H1 (cell line): Measurements from ENCODE around the gene GNG13.

ENCODE experiments used
- CEBPB ChIP-seq: IDR thresholded peaks from 2 replicates; pipeline ENCODE4 v1.6.1; 2012; ENCODE audit warnings: low read depth, low read length
- CHD1 ChIP-seq: IDR thresholded peaks from 2 replicates; pipeline ENCODE4 v1.6.1; 2012; ENCODE audit warnings: low read depth, low read length, improper control_type of control experiment
- CREB1 ChIP-seq: IDR thresholded peaks from 2 replicates; pipeline ENCODE4 v1.6.1; 2012; ENCODE audit warnings: inconsistent platforms
- POLR2AphosphoS5 ChIP-seq: IDR thresholded peaks from 2 replicates; pipeline ENCODE4 v1.6.1; 2011; ENCODE audit warnings: low read depth, low read length
- RAD21 ChIP-seq, 2 experiments: IDR thresholded peaks in 1 of 2; conservative IDR thresholded peaks in 1 of 2; 2 replicates each; pipeline ENCODE4 v1.6.1; 2011; ENCODE audit warnings: low read depth in 2 of 2, low read length in 2 of 2, improper control_type of control experiment in 1 of 2, inconsistent platforms in 1 of 2, mild to moderate bottlenecking in 1 of 2, moderate library complexity in 1 of 2
- RXRA ChIP-seq: IDR thresholded peaks from 2 replicates; pipeline ENCODE4 v1.6.1; 2011; ENCODE audit warnings: low read depth, mild to moderate bottlenecking, low read length, moderate library complexity; ENCODE audit not compliant: insufficient read depth
- SIRT6 ChIP-seq: IDR thresholded peaks from one replicate; pipeline ENCODE4 v1.7.1; 2012; ENCODE audit warnings: low read length, inconsistent platforms
- TCF12 ChIP-seq: IDR thresholded peaks from 2 replicates; pipeline ENCODE4 v1.6.1; 2011; ENCODE audit warnings: low read depth, mild to moderate bottlenecking, low read length
- YY1 ChIP-seq: IDR thresholded peaks from 2 replicates; pipeline ENCODE4 v1.6.1; 2011; ENCODE audit warnings: low read depth, mild to moderate bottlenecking, low read length
- TF ChIP-seq, protein P1 (sequence below), 3 experiments: IDR thresholded peaks; 1 replicate in 2 of 3; 2 replicates in 1 of 3; pipeline versions ENCODE4 v1.5.1 to v1.6.1; 2011; ENCODE audit warnings: low read length in 3 of 3, mild to moderate bottlenecking in 3 of 3, inconsistent platforms in 2 of 3, low read depth in 1 of 3, moderate library complexity in 1 of 3; ENCODE audit not compliant: insufficient read depth in 1 of 3; ENCODE audit errors: control extremely low read depth in 1 of 3
- TF ChIP-seq, protein P2 (sequence below): fragments of 300-600 bp; sonication (generic); IDR thresholded peaks from 2 replicates; pipeline ENCODE4 v1.7.1; 2012; ENCODE audit warnings: low read length, moderate library complexity, mild to moderate bottlenecking, inconsistent platforms; ENCODE audit not compliant: insufficient replicate concordance

DNA sequence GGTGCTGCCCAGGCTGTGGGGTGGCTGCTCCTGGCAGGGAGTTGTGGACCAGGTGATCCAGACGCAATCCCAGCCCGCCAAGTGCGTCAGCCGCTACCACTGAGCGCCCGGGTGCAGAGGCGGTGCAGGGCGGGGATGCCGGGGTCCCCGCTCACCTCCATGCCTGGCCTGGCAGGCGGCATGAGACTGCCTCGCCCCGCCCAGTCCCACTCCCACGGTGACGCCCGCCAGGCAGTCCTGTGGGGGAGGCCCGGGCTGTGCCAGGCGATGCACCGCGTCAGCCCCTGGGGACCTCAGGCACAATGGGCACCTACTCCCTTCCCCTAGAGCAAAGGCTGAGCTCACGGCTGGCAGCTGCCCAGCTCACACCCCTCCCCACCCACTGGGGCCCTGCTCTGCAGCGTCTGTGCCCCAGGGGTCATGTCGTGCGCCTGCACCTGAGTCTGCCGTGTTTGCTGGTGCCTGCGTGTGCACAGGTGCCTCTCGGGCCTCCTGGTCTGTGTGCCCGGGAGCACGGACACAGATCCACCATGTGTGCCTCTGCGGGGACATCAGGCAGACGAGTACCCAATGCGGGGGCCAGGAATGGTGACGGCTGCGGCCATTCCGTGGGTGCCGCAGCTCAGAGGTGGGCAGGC, 17.6 kb downstream of the GNG13 start:
- no peak for TF ChIP-seq RXRA
- TF ChIP-seq POLR2AphosphoS5 = no peak
- TF ChIP-seq, protein P1, sequence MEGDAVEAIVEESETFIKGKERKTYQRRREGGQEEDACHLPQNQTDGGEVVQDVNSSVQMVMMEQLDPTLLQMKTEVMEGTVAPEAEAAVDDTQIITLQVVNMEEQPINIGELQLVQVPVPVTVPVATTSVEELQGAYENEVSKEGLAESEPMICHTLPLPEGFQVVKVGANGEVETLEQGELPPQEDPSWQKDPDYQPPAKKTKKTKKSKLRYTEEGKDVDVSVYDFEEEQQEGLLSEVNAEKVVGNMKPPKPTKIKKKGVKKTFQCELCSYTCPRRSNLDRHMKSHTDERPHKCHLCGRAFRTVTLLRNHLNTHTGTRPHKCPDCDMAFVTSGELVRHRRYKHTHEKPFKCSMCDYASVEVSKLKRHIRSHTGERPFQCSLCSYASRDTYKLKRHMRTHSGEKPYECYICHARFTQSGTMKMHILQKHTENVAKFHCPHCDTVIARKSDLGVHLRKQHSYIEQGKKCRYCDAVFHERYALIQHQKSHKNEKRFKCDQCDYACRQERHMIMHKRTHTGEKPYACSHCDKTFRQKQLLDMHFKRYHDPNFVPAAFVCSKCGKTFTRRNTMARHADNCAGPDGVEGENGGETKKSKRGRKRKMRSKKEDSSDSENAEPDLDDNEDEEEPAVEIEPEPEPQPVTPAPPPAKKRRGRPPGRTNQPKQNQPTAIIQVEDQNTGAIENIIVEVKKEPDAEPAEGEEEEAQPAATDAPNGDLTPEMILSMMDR (IDR thresholded peaks at IDR 0.05; ENCODE audit: control extremely low read depth in 1 of 3, insufficient read depth in 1 of 3, low read depth in 1 of 3, low read length in 3 of 3) = no peak
- TF ChIP-seq TCF12 = no peak
- no peak for TF ChIP-seq YY1
- TF ChIP-seq SIRT6 = no peak
- no peak for TF ChIP-seq CHD1
- TF ChIP-seq RAD21 (IDR thresholded peaks at IDR 0.05 in 1 of 2, conservative IDR thresholded peaks at IDR 0.05 in 1 of 2; ENCODE audit: low read depth in 2 of 2, low read length in 2 of 2) = no peak
- TF ChIP-seq, protein P2, sequence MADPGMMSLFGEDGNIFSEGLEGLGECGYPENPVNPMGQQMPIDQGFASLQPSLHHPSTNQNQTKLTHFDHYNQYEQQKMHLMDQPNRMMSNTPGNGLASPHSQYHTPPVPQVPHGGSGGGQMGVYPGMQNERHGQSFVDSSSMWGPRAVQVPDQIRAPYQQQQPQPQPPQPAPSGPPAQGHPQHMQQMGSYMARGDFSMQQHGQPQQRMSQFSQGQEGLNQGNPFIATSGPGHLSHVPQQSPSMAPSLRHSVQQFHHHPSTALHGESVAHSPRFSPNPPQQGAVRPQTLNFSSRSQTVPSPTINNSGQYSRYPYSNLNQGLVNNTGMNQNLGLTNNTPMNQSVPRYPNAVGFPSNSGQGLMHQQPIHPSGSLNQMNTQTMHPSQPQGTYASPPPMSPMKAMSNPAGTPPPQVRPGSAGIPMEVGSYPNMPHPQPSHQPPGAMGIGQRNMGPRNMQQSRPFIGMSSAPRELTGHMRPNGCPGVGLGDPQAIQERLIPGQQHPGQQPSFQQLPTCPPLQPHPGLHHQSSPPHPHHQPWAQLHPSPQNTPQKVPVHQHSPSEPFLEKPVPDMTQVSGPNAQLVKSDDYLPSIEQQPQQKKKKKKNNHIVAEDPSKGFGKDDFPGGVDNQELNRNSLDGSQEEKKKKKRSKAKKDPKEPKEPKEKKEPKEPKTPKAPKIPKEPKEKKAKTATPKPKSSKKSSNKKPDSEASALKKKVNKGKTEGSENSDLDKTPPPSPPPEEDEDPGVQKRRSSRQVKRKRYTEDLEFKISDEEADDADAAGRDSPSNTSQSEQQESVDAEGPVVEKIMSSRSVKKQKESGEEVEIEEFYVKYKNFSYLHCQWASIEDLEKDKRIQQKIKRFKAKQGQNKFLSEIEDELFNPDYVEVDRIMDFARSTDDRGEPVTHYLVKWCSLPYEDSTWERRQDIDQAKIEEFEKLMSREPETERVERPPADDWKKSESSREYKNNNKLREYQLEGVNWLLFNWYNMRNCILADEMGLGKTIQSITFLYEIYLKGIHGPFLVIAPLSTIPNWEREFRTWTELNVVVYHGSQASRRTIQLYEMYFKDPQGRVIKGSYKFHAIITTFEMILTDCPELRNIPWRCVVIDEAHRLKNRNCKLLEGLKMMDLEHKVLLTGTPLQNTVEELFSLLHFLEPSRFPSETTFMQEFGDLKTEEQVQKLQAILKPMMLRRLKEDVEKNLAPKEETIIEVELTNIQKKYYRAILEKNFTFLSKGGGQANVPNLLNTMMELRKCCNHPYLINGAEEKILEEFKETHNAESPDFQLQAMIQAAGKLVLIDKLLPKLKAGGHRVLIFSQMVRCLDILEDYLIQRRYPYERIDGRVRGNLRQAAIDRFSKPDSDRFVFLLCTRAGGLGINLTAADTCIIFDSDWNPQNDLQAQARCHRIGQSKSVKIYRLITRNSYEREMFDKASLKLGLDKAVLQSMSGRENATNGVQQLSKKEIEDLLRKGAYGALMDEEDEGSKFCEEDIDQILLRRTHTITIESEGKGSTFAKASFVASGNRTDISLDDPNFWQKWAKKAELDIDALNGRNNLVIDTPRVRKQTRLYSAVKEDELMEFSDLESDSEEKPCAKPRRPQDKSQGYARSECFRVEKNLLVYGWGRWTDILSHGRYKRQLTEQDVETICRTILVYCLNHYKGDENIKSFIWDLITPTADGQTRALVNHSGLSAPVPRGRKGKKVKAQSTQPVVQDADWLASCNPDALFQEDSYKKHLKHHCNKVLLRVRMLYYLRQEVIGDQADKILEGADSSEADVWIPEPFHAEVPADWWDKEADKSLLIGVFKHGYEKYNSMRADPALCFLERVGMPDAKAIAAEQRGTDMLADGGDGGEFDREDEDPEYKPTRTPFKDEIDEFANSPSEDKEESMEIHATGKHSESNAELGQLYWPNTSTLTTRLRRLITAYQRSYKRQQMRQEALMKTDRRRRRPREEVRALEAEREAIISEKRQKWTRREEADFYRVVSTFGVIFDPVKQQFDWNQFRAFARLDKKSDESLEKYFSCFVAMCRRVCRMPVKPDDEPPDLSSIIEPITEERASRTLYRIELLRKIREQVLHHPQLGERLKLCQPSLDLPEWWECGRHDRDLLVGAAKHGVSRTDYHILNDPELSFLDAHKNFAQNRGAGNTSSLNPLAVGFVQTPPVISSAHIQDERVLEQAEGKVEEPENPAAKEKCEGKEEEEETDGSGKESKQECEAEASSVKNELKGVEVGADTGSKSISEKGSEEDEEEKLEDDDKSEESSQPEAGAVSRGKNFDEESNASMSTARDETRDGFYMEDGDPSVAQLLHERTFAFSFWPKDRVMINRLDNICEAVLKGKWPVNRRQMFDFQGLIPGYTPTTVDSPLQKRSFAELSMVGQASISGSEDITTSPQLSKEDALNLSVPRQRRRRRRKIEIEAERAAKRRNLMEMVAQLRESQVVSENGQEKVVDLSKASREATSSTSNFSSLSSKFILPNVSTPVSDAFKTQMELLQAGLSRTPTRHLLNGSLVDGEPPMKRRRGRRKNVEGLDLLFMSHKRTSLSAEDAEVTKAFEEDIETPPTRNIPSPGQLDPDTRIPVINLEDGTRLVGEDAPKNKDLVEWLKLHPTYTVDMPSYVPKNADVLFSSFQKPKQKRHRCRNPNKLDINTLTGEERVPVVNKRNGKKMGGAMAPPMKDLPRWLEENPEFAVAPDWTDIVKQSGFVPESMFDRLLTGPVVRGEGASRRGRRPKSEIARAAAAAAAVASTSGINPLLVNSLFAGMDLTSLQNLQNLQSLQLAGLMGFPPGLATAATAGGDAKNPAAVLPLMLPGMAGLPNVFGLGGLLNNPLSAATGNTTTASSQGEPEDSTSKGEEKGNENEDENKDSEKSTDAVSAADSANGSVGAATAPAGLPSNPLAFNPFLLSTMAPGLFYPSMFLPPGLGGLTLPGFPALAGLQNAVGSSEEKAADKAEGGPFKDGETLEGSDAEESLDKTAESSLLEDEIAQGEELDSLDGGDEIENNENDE = no peak
- no peak for TF ChIP-seq CREB1
- TF ChIP-seq CEBPB = no peak
